ENCODE data around the gene SPG7.

Gene SPG7

GRCh38 chr16:89522287-89522686, 14.1 kb downstream of the SPG7 start:
- no peak for DNase-seq

DNA sequence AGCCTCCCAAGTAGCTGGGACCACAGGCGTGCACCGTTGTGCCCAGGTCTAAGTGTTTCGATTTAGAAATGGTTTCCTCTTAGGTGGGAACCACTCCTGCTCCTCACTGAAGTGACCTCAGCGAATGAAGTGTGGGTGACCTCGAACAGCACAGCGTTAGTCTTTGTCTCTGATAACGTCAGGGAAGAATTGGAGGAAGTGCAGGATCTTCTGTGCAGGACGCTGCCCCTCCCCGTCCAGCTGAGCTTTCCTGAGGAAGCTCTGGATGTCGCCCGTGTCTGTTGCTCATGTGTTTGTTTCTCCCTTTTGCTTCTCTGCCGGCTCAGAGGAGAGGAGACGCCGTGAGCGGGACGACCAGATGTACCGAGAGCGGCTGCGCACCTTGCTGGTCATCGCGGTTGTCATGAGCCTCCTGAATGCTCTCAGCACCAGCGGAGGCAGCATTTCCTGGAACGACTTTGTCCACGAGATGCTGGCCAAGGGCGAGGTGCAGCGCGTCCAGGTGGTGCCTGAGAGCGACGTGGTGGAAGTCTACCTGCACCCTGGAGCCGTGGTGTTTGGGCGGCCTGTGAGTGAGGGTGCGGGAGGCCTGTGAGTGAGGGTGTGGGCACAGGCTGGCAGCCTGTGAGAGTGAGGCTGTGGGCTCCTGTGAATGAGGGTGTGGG, 15.6 kb downstream of the SPG7 start:
- no peak for DNase-seq

GRCh38 chr16:89525146-89525913, 17.1 kb downstream of the SPG7 start:
- DNase-seq, result no peak

- DNase-seq, result no peak
Measured at GRCh38 chr16:89529097-89529496, 20.9 kb downstream of the SPG7 start.

- DNase-seq, result no peak
Measured at GRCh38 chr16:89530401-89531381, 22.5 kb downstream of the SPG7 start.

GRCh38 chr16:89531821-89532526, 23.8 kb downstream of the SPG7 start:
- DNase-seq, result no peak

- no peak for DNase-seq
Measured at GRCh38 chr16:89534252-89534756, 26.1 kb downstream of the SPG7 start.

DNA sequence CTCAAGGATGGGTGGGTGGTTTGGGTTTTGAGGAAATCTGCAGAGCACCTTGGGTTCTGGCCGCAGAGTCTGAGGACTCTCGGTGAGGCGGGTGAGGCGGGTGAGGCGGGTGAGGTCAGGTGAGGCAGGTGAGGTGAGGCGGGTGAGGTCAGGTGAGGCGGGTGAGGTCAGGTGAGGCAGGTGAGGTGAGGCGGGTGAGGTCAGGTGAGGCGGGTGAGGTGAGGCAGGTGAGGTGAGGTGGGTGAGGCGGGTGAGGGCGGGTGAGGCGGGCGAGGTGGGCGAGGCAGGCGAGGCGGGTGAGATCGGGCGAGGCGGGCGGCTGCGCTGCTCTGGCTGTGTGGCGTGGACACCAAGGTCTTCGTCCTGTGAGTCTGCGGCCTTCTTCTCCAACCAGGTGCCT, 28.2 kb downstream of the SPG7 start:
- DNase-seq, result no peak

DNA sequence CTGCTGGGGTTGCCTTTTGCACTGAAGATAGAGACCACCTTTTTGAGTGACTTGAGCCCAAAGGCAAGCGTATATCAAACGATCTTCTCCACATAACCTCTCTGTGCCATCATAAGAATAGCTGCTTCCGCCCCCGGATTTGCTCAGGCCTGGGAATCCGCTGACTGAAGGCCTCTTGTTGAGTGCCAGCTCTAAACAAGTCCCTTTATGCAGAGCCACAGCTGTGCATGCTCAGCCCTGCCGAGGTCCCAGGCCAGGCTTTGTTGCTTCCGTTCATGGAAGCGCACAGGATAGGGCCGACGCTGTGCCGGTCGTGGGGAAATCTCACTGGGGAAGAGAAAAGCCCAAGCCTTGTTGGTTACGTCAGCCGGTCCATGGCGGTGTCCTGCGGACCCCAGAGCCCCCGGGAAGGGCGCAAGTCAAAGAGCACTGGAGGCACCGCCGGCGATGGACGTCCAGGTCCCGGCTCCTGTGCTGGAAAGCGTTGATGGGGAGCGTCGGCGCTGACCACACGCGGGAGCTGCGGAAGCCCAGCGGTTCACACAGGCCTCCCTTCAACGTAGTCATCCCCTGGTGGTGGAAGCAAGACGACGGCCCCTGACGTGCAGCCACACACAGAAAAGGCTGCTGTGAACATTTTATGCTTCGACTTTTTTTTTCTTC, 28.8 kb downstream of the SPG7 start:
- DNase-seq, result no peak

DNA sequence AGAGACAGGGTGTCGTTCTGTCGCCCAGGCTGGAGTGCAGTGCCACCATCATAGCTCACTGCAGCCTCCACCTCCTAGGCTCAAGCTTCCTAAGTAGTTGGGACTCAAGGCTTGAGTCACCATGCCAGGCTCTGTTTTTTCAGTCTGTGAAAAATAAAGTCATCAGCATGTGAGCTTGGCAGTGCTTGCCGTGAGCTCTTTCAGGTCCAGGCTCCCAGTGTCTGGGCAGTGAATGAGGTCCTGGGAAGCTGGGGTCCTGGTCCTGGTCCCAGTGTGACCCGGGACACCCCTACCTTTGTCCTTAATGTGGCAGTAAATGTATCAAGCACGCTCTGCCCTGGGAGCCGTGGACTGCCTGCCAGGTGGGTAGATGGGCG, 29.3 kb downstream of the SPG7 start:
- DNase-seq, result no peak

- no peak for DNase-seq
Measured at GRCh38 chr16:89538286-89538685, 30.1 kb downstream of the SPG7 start.

- DNase-seq, result no peak
Measured at GRCh38 chr16:89540557-89540956, 32.4 kb downstream of the SPG7 start.

DNA sequence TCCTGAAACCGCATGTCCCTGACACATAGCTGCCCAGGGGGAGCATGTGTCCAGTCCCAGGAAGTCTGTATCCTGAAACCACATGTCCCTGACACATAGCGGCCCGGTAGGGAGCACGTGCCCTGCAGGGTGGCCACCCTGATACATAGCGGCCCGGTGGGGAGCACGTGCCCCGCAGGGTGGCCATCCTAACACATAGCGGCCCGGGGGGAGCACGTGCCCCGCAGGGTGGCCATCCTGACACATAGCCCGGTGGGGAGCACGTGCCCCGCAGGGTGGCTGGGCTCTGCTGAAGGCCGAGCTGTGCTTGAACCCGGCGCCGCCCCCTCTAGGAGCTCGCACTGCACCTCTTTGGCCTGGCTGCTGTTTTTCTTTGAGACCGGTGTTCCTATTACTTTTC, 33.6 kb downstream of the SPG7 start:
- no peak for DNase-seq

DNA sequence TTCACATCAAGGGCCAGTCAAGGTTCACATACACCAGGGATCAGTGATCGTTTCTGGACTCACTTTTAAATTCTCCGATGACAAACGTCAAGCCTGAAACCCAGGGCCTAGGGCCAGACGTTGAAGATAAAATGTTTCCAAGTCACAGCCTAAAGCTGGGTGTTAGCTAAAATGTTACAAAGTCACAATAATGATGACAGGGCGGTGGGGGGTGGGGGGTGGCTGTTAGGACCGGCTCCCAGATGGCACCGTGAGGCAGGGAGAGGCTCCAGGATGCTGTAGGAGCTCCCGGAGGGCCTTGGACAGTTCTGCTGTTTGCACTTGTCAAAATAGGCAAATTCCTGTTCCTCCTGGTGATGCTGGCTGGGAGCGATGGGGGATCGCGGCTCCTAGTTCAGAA, 35.9 kb downstream of the SPG7 start:
- no peak for DNase-seq

DNA sequence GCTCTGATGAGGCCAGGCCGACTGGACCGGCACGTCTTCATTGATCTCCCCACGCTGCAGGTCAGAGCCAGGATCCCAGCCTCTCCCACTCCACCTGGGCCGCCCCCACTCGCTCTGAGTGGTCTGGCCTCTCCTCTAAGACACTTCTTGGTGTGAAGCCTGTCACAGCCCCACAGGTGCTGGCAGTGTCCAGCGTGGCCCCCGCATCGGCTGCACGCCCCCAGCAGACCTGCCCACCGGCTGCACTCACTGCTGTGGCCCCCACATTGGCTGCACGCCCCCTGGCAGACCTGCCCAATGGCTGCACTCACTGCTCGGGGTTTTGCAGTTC, 36.5 kb downstream of the SPG7 start:
- DNase-seq, result no peak

GRCh38 chr16:89545044-89545830, 37.0 kb downstream of the SPG7 start:
- DNase-seq, result no peak

- no peak for DNase-seq
Measured at GRCh38 chr16:89545831-89546574, 37.8 kb downstream of the SPG7 start.

DNA sequence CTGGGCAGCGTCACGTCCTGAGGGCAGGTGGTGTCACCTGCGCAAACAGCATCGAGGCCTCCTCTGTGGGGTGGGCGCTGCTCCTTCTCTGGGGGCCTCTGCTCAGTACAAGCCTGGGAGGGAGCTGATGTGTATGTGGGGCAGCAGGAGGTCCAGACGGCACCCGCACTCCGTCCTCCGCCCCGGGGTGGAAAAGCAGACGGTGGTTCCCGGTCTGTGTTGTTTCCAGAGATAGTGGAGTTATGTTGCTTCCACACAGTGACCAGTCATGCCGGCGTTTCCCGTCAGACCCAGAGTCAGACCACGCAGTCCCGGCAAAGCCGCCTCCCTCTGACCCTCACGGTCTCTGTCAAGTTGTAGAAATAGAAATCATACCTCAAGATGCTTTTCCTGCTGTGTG, 38.6 kb downstream of the SPG7 start:
- no peak for DNase-seq

- DNase-seq, result no peak
Measured at GRCh38 chr16:89547291-89547690, 39.1 kb downstream of the SPG7 start.

GRCh38 chr16:89547860-89548259, 39.7 kb downstream of the SPG7 start:
- no peak for DNase-seq

Measured in NCI-H1105 treated with DMSO at 0.1 percent for 48 hours (cell line).